T-helper 22 cell (primary cell): ENCODE measurements around the gene ERAS.

Source experiments
- DNase-seq: peaks from one replicate; pipeline ENCODE4 v3.0.0-alpha.2; 2020; ENCODE audit warnings: low read depth

ERAS gene, protein sequence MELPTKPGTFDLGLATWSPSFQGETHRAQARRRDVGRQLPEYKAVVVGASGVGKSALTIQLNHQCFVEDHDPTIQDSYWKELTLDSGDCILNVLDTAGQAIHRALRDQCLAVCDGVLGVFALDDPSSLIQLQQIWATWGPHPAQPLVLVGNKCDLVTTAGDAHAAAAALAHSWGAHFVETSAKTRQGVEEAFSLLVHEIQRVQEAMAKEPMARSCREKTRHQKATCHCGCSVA

DNA sequence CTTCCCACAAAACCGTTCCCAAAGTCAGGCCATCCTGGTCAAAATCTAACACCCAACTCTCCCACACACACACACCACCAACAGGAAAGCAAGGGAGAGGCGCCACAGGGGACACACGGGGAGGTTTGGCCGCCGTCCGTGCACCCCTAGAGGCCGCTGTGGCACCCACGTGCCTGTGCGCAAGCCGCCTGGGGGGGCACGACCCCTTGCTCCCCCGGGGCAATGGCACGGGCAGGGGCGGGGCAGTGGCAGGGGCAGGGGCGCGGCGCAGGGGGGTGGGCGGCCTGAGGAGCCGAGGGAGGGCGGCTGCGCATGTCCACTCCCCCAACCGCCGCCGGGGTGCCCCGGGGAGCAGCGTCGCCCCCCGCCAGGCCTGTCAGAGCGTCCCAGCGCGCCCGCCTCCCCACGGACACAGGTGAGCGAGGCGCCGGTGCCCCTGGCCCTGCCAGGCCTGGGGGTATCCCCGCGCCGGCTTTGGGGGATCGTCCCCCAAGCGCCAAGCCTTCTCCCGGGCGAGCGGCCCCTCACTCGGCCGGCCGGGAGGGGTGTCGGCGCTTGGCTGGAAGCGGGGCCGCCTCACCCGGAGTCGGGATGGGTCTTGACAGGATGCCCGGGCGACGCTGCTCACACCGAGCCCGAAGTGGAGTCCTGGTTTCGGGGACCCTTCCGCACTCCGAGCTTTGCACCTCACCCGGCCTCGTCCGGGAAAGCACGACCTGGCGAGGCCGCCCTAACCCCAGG lies at the start of gene ERAS:
ERAS (plus strand) TSS at position 379 of the 741 bp plus-strand sequence. CDS start 2,611 bp downstream, outside the sequence.
- DNase-seq, result no peak

DNA sequence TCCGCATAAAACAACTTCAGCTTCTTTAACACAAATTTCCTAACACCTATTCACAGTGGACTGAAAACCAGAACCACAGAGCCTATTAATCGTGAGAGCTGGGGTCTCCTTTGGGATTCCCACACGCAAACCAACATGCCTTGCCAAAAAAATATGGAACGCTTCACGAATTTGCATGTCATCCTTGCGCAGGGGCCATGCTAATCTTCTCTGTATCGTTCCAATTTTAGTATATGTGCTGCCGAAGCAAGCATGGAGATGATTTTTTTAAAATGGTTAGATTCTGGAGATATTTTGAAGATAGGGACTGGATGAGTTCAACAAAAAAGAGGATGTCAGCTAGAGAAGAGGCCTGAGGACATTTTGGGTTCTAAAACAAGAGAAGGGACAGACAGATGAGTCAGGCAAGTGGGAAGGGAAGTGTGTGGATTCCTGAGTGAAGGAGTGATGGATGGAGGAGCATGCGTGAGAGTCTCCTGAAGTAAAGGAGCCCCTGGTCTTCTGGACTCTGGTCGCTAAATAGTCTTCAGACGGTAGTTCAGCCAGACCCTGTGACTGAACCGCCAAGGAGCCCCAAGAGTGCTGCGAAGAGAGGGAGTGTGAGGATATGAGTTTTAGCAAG lies 49.4 kb upstream of the ERAS start:
- no peak for DNase-seq

DNA sequence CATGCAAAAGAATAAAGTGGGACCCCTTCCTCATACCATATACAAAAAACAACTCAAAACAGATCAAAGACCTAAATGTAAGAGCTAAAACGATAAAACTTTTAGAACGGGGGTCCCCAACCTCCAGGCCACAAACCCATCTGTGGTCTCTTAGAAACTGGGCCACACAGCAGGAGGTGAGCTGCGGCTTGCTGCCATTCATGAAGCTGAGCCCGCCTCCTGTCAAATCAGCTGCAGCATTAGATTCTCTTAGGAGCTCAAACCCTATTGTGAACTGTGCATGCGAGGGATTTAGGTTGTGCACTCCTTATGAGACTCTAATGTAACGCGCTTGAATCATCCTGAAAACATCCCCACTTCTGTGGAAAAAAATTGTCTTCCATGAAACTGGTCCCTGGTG lies 46.9 kb upstream of the ERAS start:
- no peak for DNase-seq

DNA sequence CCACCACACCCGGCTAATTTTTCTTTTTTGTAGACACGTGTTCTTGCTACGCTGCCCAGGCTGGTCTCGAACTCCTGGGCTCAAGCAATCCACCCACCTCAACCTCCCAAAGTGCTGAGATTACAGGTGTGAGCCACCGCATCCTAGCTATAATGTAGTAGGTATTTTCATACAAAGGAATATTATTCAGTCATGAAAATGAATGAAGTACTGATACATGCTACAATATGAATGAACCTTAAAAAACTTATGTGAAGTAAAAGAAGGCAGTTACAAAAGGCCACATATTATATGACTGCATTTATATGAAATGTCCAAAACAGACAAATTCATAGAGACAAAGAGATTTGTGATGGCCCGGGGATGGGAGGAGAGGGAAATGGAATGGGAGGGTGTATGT lies 44.6 kb upstream of the ERAS start:
- DNase-seq, result no peak

DNA sequence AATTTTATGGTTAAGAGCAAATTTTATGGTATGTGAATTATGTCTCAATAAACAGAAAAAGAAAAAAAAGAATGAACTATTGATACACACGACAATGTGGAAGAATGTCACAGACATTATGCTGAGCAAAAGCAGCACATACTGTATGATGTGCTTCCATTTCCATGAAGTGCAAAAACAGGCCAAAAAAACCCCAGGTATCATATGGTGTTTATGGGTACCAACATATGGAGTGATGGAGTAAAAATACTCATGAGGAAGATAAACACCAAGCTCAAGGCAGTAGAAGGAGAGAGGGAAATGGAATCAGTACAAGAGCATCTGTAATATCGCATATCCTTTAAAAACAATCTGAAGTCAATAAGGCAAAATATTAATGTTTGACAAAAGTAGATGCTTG lies 44.1 kb upstream of the ERAS start:
- DNase-seq, result no peak

DNA sequence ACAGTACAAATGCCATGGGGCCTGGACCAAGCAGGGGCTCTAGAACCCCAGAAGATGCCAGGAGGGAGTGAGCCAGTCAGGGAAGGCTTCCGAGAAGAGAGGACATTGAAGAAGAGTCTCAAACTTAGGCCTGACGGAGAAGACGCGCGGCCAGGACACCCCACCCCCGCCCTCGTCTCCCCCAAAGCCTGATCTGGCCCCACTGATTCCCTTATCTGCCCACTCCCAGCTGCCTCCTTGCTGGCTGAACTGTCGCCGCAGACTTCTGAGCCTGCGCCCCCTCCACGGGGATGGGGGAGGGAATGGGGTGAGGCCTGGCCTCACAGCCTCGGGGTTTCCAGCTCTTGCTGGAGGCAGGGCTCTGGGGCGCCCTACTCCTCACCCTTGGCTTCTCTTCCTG lies 43.5 kb upstream of the ERAS start:
- DNase-seq, result no peak

DNA sequence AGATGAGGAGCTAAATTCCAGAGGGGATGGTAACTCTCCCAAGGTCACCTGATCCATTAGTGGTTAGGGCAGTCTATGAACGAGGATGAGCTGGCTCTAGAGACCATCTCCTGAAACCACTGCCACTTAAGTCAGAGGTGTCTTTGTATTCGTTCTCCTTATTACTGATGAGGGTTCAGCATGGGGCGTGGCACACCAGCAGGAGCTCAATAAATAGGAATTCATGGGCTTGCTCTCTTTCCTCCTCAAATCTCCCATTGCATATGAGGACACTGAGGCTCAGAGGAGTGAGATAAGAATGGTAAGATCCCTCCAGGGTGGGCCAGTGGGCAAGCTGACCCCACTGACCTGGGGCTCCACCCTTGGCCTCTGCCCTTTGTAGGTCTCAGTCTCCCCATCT lies 41.6 kb upstream of the ERAS start:
- DNase-seq, result no peak

DNA sequence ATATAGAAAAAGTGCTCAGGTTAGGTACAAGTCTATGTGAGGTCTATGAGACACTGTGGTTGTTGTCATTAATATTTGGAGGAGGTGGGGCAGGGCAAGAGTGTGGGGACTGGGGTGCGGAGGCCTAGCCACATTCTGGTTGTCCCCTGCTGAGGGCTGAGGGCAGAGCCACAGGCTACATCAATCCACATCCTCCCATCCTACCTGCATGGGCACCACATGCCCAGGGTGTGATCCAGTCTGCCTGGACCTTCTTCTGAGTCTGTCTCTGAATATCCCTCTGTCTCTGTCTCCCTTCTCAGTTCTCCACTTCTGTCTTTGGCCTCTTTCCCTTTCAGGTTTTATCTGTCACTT lies 41.1 kb upstream of the ERAS start:
- DNase-seq, result no peak

DNA sequence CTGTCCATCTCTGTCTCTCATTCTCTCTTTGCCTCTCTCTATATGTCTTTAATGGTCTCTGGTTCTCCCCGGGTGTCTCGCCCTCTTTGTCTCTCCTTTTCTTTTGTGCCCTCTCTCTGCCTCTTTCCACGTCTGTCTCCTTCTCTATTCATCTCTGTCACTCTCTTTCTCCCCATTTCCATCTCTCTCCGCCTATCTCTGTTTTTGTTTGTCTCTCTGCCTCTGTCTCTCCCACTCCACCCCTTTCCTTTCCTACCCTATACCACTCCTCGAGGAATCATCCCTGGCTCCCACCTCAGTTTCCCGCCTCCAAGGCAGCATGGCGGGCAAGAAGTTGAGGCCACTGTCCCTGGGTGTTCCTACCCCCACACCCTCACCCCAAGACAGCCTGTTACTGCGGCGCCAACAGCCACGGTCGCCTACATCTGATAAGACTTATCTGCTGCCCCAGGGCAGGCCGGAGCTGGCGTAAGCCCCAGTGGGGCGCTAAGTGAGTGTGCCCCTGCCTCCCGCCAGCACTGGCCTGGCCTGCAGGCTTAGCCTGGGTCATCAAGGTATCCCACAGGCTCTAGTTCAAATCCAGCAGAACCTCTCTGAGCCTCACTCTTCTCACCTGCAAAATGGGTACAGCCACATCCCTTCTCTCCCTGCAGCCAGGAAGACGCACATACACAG lies 40.6 kb upstream of the ERAS start:
- DNase-seq, result no peak

DNA sequence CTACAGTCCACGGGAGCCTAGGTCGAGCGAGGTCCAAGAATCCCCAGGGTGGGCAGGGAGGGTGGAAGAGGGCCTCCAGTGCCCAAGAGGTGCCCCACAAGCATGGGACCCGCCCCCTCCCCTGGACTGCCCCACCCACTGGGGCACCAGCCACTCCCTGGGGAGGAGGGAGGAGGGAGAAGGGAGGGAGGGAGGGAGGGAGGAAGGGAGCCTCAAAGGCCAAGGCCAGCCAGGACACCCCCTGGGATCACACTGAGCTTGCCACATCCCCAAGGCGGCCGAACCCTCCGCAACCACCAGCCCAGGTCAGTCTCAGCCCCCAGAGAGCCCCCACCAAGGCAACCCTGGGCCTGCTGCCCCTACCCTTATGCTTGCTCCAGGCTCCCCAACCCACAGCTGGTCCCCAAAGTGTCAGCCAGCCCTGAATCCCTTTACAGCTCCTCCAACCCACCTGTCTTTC lies 39.9 kb upstream of the ERAS start, which contains the start of gene GATA1:
GATA1 (plus strand) TSS at position 250 of the 460 bp plus-strand sequence. CDS start 4,520 bp downstream, outside the sequence.
- DNase-seq, result no peak

DNA sequence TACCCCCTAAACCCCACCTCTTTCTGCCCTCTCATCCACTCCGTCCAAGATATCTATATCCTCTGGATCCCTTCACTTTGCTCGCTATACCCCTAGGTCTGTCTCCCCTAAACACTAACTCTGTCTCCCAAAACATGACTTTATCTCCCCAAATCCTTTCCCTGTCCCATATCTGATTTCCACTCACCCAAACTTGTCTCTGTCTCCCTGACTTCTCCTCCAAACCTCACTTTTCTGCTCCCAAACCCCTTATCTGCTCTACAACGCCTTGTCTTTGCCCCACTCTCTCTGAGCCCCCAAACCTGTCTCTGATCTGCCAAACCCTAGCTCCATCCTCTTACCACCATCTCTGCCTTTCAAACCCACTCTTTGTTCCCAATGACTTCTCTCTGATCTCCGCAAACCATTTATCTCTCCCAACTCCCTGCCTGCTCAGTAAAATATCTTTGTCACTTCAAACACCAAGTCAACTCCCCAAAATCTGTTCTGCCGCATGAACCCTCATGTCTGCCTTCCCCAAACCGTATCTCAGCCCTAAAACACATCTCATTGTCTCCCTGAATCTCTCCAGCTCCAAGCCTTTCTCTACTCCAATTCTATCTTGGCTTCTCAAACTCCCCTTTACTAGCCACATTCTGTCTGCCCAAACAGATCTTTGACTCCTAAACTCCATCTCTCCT lies 39.3 kb upstream of the ERAS start:
- DNase-seq, result no peak

DNA sequence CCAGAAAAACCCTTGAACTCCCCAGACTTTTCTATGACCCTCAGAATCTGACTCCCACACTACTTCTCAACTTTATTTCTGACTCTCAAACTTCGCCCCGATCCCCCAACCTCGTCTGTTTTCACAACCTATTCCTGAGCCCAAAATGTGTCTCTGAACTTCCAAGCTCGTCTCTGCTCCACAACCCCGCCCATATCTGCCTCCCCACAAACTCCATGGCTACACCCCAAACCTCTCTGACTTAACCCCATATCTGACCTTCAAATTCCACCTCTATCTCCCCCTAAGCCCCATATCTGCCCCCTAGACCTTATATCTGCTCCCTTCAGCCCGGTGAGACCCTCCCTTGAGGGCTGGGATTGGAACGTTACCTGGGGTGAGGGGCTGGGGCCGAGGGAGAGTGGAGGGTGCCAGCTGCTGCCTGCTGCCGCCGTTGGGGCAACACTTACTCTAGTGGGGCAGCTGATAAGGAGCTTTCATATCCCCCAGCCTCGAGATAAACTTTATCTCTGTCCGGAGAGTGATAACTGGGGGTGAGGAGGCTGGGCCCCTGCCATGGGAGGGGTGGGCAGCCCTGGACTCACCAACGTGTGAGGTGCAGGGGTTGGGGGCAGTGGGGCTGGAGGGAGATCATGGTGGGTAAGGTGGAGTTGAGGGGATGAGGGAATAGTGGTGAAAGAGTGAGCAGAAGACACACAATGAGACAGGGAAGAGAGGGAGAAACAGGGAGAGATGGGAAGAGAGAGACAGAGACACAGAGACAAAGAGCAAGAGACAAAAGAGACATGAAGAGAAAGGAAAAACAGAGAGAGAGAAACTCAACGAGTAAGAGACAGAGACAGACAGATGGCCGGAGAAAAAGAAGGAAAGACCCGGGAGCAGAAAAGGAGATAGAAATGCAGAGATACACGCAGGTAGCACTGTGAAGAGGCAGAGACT lies 38.5 kb upstream of the ERAS start:
- no peak for DNase-seq

DNA sequence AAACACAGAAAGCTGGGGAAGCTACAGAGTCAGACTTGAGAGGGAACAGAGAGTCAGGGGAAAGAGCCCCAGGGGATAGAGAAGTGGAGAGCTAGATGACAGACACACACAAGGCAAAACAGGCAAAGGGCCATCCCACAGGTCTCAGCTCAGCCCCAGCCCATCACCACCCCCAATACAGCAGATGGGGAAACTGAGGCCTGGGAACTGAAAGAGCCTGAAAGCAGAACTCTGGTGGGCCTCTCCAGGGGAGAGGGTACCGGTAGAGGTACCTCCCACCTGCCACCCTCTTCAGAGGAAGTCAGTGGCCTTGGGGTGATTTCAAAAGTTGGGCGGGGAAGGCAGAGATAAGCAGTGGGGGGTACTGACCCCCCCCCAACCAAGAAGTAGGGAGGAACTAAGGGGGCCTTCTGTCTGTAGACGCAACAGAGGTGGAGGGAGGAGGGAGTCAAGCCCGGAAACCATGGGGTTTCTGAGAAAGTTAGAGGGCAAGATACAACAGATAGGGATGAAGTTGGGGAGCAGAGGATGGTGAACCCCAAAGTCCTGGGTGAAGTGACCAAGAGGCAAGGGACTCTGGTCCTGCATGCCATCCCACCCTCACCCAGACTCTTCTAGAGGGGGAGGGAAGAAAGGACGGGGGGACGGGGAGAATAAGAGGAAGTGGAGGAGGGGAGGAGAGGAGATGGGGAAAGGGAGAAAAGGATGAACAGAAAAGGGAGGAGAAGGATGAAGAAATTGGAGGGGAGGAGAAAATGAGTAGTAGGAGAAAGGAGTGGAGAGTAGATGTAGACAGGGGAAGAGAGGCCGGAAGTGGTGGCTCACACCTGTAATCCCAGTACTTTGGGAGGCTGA lies 36.7 kb upstream of the ERAS start:
- DNase-seq, result no peak

DNA sequence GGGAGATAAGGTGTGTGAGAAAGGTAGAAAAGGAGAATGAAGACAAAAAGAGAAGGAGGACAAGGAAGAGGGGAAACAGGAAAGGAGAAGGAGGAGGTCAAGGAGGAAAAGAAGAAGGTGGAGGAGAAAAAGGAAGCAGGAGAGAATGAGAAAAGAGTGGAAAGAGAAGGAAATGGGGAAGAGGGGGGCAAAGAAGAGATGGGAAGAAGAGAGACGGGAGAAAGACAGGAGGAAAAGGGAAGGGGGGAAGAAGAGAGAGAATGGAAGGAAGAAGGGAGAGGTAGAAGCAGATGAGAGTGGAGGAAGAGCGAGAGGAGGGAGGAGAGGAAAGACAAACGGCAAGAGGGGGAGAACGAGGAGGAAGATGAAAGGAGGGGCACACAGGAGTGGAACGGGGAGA lies 35.8 kb upstream of the ERAS start:
- DNase-seq, result no peak

DNA sequence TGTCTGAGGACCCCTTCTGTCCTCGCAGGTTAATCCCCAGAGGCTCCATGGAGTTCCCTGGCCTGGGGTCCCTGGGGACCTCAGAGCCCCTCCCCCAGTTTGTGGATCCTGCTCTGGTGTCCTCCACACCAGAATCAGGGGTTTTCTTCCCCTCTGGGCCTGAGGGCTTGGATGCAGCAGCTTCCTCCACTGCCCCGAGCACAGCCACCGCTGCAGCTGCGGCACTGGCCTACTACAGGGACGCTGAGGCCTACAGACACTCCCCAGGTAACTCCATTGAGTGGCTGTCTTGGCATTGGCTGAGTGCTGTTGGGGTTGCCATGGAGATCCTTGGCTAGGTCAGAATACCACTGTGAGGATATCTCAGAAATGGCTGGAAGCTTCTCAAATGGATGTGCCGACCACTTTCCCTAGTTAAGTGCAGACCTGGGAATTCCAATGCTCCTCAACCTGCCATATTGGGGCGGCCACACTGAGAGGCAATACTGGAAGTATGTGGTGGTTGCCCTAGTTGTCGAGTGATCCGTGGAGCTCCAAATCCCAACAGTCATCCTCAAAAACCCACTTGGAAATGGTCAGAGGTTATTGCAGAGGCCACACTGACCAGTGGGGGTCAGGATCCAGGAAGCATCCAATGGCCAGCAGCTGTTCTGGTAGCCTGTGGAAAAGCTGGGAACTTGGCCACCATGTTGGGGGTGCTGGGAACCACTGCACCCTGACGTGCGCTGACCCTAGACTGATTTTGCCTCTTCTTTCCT lies 35.1 kb upstream of the ERAS start:
- DNase-seq, result no peak

DNA sequence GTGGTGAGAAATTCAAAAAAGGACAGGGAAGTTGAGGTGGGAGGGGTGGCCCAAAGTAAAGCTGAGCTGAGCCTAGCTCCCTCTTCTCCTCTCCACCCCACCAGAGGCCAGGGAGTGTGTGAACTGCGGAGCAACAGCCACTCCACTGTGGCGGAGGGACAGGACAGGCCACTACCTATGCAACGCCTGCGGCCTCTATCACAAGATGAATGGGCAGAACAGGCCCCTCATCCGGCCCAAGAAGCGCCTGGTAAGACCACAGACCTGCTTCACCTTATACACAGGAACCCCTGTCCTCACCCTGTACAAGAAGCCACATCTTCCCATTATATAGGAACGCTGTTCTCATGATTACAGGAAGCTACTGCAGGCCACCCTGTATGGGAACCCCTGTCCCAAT lies 34.1 kb upstream of the ERAS start:
- DNase-seq, result no peak

DNA sequence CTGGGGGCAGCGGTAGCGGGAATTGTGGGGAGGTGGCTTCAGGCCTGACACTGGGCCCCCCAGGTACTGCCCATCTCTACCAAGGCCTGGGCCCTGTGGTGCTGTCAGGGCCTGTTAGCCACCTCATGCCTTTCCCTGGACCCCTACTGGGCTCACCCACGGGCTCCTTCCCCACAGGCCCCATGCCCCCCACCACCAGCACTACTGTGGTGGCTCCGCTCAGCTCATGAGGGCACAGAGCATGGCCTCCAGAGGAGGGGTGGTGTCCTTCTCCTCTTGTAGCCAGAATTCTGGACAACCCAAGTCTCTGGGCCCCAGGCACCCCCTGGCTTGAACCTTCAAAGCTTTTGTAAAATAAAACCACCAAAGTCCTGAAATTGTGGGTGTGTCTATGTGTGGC lies 32.4 kb upstream of the ERAS start:
- no peak for DNase-seq

DNA sequence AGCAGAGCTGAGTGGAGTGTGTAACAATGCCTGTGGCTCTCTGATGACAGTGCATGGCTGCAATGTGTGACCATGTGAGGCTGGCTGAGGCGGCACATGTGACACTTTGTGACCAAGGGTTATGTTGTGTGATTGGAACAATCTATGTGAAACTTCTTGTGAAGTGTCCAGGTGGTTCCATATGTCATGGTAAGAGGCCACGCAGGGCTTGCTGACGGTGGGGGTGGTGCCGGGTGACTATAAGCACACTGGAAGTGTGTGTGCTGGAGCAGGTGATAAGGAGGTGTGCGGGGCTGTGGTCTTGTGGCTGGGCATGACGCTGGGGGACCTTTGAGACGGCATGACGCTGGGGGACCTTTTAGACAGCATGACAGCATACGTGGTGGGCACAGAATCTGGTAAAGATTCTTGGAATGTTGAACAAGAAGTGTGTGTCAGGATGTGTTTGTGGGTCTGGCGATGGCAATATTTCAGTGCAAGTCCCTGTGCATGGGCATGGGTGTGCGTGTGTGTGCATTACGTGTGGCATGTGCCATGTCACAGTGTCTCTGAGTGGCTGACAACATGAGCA lies 31.9 kb upstream of the ERAS start:
- no peak for DNase-seq

DNA sequence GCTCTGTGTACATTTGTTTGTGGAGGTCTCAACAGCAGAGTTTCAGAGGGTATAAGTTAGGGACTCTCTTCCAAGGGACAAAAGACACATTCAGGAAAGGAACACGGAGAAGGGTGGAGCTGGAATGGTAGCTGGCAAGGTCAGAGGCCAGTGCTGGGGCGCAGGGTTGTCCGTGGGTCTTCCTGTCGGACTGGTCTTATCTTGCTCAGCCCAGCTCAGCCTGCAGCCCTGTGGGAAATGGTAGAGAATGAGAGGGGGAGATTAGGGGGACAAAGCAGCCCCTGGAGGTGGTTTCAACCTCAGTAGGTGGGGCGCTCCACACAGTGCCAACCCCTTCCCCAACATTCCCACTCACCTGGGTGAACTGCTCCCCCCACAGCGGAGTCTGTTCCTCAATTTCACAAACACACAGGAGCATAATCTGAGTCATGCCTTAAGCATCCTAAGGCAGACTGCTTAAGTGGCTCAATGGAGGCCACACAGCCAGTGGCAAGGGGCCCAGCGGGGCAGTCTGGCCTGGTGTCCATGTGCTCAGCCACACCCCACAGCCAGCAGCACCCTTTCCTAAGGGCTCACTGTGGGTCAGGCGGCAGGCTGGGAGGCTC lies 31.3 kb upstream of the ERAS start:
- DNase-seq, result no peak
